NCI-H2196 treated with DMSO at 0.1 percent for 48 hours (cell line): Measurements from ENCODE around the gene EDEM2.
"Not testable (repeated sequence)": the region's sequence is repeated elsewhere in the genome, so short reads cannot be mapped to it uniquely, and the experiment has no call there.

Experiments used
- DNase-seq: peaks from one replicate; lab custom pipeline; 2025; ENCODE audit not compliant: unreplicated experiment; lab: John Stamatoyannopoulos, UW

Gene EDEM2

GRCh38 chr20:35146920-35147574, at the start of gene EDEM2:
Gene EDEM2, minus strand, starts transcription at chr20:35147336. Its CDS starts 78 bp downstream, at chr20:35147258.
- DNase-seq = peak; percentile 93

DNA sequence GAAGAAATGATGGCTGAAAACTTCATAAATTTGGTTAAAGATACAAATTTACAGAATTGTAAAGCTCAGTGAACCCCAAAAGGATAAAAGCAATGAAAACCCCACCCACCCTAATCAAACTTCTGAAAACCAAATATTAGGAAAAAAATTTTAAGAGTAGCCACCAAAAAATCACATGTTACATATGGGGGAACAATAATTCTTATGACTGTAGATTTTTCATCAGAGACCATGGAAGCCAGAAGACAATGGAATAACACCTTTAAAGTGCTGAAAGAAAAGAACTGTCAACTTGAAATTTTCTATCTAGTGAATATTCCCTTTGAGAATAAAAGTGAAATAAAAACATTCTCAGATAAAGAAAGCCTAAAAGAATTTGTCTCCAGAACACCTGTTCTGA, 49.2 kb upstream of the EDEM2 start:
- DNase-seq = no peak

GRCh38 chr20:35193031-35193791, 46.1 kb upstream of the EDEM2 start:
- not testable (repeated sequence) for DNase-seq

DNA sequence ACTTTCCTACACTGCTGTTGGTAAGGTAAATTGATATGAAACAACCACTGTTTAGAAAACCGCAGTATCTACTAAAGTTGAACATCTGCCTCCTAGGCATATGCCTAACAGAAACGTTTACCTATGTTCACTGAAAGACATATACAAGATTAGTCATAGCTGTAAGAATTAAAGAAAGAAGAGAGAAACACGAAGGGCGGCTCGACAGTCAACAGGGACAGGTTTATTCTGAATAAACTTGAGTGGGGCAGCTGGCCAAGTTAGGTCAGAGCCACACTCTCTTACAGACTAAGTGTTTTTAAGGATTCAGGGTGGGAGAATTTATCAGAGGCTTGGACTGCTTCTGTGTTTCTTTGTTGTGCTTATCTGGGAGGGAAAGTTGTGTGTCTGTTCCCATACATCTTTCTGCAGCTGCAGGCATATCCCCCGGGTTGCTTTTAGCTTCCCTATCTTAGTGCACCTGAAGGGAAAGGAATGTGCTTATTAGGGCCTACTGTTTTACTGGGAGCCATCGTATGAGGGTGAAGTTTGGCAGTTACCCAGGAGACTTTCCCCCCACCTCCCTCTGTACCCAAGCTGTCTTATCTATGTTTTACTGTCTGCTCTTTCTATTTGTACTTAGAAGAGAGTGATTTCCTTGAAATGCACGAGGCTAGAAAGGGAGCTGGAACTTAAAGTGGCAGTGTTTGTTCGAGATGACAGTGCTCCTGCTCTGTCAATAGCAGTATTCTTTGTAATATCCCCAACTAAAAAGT, 45.2 kb upstream of the EDEM2 start:
- DNase-seq = peak; percentile 14

DNA sequence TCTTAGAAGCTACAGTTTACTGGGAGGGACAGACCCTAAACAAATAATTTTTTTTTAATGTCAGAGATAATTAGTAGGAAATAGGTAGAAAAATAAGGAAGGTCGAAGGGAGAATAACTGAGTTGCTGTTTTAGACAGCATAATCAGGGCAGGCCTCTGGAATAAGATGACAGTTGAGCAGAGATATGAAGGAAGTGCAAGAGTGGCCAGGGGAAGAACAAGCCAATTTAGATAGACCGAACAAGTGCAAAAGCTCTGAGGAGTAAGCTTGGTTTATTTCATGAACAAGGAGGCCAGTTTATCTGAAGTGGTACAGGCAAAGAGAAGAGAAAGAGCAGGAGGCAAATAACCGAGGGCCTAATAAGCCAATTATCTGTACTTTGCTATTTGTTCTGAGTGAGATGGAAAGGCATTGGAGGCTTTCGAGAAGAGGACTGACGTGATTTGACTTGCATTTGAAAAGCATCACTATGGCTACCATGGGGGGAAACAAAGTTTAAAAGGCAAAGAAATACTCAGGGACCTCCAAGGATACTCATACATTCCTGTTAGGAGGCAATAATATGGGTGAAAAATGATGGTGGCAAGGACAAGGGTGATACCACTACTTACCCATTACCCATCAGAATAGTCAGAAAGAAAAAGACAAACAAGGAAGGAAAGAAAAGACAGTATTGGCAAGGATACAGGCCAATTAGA, 44.4 kb upstream of the EDEM2 start:
- DNase-seq = no peak

DNA sequence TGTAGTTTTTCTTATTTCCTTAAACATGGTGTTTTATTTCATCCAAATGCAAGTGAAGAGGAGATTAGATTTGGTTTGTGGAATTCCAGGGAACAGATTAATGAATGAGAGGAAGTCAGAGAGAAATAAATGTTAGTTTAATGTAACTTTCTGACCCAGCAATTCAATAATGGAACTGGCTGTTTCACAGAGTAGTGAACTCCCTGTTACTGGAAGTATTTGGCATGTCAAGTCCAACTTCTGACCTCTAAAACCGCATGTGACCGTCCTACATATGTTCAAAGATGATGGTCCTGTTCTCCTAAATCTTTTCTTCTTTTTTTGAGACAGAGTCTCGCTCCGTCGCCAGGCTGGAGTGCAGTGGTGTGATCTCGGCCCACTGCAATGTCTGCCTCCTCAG, 43.4 kb upstream of the EDEM2 start:
- DNase-seq = no peak

DNA sequence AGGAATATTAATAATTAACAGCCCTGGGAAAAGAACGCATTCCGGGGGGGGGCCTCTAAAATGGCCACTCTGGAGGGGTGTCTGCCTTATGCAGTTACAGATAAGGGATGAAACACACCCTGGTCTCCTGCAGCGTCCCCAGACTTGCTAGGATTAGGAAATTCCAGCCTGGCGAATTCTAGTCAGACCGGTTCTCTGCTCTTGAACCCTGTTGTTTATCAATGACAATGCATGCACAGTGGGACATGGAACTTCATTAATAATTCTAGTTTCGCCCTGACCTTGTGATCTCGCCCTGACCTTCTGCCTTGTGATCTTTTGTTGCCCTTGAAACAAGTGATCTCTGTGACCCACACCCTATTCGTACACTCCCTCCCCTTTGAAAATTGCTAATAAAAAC, 42.1 kb upstream of the EDEM2 start:
- DNase-seq = not testable (repeated sequence)

DNA sequence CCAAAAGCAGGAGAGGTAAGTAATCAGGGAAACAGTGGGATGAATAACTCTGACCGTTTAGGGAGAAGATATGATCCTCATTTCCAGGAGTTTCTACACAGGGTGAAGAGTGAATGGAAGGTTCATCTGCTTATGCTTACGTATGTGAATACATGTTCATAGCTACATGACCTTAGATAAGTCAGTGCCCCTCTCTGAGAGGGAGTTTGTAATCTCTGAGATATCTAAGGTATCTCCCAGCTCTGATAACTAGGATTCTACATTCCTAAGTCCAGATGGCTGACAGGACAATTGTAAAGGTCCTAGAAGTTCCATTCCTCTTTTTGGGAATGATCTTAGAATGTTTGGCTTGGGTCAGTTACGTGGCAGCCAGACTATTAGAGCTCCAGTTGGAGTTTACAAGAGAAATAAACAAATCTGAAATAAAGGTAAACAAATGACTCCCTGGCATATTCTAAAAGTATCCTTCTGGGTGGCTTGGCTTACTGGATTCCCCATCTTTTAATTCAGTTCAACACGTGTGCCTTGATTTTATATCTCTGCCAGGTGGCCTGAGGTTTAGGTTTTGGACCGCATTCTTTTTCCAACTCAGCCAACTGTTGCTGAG, 40.6 kb upstream of the EDEM2 start:
- no peak for DNase-seq

GRCh38 chr20:35186691-35187289, 39.7 kb upstream of the EDEM2 start:
- DNase-seq = not testable (repeated sequence)

GRCh38 chr20:35181731-35182130, 34.6 kb upstream of the EDEM2 start:
- no peak for DNase-seq

DNA sequence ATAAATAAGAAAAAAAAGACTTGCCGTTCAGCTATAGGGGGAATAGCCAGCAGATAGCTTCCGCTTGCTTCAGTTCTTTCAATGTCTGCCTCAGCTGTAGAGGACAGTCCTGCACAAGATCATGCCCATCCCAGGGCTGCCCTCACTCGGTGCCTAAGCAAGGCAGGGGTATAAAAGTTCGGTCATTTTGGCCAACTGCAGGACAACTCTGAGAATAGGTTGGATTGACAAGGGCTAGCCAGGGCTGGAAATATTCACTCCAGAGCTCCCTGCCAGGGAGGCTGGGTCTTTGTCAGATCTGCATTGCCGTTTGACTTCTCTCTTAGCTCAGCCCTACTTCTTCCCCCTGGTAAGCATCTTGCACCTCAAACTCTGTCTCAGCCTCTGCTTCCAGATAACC, 33.1 kb upstream of the EDEM2 start:
- no peak for DNase-seq

DNA sequence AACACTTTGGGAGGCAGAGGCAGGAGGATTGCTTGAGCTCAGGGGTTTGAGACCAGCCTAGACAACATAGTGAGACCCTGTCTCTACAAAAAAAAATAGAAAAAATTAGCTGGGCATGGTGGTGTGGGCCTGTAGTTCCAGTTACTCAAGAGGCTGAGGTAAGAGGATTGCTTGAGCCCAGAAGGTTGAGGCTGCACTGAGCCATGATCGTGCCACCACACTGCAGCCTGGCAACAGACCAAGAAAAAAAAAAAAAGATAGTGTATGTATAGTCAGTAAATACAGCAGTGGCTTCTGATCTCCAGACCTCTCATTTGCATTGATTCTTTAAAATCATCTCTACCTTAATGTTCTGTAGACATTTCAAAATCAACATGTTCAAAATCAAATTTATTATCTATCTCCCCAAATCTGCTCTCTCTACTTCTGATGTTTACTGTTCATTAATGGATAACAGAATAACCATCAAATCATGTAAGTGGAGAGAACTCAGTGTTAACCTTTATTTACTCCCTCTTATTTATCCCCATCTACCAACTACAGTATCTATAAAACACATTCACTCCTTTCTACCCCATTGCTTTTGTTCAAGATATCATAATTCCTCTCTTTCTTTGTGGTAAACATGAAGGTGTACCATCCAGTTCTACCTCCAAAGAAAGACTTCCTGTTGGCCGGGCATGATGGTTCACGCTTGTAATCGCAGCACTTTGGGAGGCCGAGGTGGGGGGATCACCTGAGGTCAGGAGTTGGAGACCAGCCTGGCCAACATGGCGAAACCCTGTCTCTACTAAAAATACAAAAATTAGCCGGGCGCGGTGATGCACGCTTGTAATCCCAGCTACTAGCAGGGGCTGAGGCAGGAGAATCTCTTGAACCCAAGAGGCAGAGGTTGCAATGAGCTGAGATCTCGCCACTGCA, 32.4 kb upstream of the EDEM2 start:
- DNase-seq = no peak

- DNase-seq = no peak
Measured at GRCh38 chr20:35176132-35176531, 29.0 kb upstream of the EDEM2 start.

GRCh38 chr20:35174458-35175216, 27.5 kb upstream of the EDEM2 start:
- DNase-seq = no peak

GRCh38 chr20:35173576-35174192, 26.5 kb upstream of the EDEM2 start:
- DNase-seq = no peak

- DNase-seq = no peak
Measured at GRCh38 chr20:35172434-35172806, 25.3 kb upstream of the EDEM2 start.

DNA sequence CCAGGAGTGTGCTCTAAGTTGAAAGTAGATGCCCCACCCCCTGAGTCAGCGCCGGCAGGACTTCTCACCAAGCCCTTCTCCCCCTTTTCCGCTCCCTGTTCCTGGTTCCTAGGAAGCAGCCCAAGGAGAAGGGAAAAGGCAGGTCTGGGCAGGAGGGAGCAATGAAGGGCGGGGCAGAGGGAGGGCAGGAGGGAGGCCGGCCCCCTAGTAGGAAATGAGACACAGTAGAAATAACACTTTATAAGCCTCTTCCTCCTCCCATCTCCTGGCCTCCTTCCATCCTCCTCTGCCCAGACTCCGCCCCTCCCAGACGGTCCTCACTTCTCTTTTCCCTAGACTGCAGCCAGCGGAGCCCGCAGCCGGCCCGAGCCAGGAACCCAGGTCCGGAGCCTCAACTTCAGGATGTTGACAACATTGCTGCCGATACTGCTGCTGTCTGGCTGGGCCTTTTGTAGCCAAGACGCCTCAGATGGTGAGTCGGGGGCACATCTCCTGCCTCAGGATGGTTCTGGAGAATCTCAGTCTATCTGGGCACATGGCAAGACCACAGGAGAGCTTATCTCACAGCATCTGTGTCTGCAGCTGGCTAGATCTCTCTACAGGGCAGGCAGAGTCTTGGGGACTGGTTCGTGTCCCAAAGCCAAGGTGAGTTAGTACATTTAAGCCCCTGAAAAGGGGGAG, 24.8 kb upstream of the EDEM2 start, which contains the start of gene PROCR:
TSS of gene PROCR (plus strand) at position 320 of the 681 bp plus-strand sequence. CDS start at position 403, 83 bp downstream.
- no peak for DNase-seq

DNA sequence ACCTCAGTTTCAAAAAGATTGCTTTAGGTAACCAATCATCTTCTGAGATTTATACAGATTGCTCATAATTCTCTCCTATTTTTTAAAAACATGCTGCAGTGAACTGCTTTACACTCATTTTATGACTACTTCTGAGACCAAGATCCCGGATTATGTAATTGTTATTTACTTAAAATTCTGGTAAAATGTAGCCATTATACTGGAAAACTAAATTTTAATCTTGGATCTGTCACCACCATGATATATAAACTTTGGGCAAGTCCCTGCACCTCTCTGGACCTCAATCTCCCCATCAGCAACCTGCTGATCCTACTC, 24.3 kb upstream of the EDEM2 start:
- DNase-seq = no peak
